Posterior cingulate gyrus (tissue), 11 donors: ENCODE data around the gene PIP5K1C.

ENCODE experiments used
- DNase-seq, 10 donors: peaks; one replicate each; pipeline versions ENCODE4 v3.0.0 to v3.0.0-alpha.2; 2020 to 2021; ENCODE audit warnings: mixed read lengths in 3 of 10
- intact Hi-C: fragments of 100-400 bp; cut with DNase I; formaldehyde crosslinking; loops from one replicate; pipeline ENCODE4 v1.15.1; 2023

PIP5K1C gene

DNA sequence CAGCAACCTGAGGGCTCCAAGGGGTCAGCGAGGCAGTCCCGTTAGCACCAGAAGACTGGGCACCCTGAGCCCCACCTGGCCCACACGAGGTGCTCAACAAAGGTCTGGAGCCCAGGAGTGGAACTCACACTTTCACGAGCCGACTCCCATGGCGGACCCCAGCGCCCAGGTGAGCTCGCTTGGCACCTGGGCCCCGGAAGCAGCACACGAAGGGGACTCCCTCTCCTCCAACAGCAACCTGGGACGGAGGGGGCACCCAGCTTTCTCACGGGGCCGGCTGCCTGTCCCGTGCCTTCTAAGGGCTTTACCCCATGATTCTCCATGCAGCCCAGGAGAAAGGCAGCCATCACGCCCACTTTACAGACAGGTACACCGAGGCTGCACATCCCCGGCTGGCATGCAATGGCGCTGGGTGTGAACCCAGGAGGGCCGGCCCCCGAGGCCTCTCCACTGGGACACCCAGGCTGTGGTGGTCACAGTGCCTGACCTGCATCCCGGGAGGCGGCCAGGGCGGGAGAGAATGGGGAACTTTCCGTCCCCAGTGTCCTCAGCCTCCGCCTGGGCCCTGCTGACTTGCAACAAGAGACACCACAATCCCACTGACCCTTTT is 5.0 kb downstream of the PIP5K1C start:
- intact Hi-C loops: no loop called here
- no peak for DNase-seq

DNA sequence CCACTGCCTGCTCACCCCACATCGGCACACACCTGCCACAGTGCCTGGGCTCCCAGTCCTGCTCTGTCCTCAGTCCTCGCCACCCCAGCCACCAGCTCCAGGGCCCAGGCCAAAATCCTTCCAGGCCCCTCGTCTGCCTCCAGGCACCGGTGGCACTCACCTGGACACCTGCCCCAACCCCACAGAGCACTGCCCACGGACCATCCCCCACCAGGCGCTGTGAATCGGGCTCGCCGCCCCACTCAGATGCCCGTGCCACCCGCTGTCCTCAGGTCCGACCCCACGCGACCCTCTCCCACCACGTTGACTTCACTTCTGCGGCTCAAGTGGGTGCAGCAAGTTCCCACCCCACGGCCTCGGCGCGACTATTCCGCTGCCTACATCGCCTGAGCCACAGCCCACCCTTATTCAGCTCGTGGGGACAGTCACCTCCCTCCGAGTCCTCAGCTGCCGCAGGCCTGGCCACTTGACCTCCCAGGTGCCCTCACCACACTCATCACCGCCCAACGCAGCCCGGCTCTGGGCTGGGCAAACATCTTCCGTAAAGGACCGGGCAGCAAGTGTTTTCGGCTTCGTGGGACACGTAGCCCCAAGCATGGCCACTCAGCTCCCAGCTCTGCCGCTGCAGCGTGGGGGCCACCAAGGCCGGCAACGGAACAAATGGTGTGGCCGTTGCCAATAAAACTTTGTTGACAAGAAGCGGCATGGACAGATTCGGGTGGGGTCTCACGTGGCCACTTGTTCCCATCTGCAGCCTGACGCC is 5.7 kb downstream of the PIP5K1C start:
- no peak for DNase-seq
- intact Hi-C loops: no loop called here

DNA sequence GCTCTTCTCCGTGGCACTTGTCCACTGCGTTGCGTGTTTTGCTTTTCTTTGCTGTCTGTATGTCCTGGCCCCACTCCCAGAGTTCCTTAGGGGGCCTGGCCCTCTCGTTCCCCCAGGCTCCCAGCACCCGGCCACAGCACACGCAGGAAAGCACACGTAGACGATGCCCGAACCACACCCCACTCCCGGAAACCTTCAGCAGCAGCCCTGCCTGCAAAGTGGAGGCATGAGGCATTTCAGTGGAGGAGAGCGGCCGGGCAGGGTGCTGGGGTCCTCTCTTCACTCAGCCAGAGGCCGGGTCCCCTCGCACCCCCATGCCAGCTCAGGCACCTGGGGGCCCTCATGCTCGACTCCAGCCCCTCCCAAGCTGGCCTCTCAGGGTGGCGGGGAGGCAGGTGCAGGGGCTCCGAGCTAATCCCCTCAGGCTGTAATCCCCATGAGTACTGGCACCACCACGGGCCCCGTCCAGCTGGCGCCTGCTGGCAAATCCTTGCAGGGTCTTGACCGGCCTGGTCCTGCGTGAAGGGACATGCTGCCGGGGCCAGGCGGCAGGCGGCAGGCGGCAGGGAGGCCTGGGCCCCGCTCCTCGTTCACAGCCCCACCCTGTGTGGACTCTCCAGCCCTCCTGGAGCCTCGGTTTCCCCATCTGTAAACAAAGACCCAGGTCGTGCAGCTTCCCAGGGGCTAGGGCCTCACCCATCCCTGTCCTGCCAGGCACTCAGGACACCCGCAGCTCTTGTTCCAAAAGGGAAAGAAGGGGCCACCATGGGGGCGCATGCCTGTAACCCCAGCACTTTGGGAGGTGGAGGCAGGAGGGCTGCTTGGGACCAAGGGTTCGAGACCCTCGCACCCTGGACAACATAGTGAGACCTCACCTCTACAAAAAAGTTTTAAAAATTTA is 7.0 kb downstream of the PIP5K1C start:
- intact Hi-C loops: no loop called here
- DNase-seq: no peak

DNA sequence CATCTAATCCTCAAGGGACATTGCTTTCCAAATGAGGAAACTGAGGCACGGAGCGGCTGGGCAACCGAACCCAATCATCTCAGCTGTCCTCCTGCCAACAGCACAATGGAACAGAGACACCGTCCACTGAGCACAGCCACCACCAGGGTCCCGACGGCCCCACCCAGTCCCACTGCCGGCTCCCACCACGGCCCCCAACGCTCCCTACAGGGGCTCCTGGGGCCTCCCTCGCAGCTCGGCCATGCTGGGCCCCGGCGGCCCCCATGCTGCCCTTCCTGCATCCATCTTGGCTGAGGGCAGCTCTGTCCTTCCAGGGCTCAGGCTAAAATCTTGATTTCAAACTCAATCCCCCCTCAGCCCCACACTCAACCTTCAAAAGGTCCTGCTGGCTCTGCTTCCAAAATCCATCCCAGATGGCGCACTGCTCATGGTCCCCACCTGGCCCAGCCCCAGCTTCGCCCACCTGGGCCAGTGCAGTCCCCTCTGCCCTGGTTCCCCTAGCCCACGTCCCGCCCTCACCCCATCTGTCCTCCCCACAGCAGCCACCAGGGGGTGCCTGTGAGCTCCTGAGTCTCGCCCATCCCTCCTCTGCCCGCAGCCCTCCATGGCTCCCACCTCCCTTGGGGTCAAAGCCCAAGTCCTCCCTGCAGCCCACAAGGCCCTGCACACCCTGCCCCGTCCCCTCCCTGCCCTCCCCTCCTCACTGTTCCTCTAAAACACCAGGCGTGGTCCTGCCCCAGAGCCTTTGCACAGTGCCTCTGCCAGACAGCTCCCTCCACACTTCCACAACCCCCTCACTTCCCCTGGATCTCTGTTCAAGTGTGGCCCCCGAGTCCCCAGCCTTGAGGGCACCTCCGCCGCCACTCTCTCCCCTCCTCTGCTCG is 7.9 kb downstream of the PIP5K1C start:
- intact Hi-C loops: no loop called here
- no peak for DNase-seq

DNA sequence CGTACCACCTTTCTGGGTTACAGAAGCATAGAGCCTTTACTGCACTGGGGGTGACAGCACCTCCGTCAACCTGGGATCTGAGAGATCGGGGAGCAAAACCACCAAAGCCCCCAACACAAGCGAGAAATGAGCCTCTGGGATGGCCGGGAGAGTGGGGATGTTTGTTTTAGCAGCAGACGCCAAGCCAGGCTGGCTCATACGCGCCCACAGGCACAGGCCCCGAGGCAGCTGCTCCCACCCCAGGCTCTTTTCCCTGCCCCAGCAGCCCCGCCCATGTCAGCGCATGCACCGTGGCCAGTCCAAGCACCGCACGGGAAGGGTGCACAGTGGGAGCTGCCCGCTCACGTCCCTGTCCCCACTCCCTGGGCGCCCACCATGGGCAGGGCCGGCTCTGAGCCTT is 8.5 kb downstream of the PIP5K1C start:
- intact Hi-C loops: no loop called here

DNA sequence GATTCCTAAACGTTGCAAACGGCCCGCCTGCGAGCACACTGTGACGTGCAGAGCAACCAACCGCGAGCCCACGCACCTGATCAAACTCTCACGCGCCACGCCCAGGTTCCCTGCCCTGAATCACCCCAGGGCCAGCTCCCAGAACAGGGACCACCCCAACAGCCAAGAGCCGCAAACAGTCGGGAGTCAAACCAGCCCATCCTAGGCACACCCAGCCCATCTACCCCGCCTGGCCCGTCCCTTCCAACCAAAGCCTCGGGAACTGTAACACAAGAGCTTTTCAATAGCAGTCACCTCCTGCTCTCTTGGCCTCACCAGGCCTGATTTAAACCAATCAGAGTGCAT is 8.9 kb downstream of the PIP5K1C start:
- intact Hi-C loops: no loop called here
- no peak for DNase-seq

More for the DNA sequence above, 8.5 kb downstream of the PIP5K1C start:
- DNase-seq: no peak

DNA sequence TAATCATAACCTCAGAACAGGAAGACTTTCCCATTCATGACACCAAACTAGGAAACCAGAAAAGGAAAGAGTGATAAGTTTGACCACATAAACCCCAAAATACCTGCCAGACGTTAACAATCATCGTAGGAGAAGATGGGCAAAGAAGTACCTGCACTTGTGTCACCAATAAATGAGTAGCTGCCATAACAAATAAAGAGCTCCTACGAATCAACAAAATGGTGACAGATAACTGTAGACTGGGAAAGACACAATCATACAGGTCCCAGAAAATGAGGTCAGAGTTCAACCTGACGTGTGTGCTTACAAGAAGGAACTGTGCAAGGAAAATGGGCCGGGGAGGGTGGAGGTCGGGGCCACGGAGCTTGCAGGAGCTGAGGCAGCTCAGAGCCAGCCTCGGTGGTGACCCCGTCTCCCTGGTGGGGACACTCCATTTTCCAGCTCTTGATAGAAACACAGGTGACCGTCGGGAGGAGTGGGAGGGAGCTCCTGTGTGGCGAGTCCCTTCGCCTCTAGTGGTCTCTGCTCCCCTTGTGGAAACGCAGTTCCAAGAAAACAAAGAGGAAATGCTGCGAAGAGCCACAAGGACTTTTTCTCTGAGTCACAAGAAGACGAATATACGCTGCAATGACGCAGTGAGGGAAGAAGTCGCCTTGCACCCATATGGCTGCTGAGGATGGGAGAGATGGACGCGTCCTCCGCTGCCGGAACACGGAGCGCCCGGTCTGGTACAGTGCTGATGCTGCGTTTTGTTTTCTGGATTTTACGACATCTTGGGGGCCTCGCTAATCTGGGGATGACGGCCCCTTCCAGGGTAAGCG is 9.5 kb downstream of the PIP5K1C start:
- intact Hi-C loops: no loop called here
- no peak for DNase-seq

DNA sequence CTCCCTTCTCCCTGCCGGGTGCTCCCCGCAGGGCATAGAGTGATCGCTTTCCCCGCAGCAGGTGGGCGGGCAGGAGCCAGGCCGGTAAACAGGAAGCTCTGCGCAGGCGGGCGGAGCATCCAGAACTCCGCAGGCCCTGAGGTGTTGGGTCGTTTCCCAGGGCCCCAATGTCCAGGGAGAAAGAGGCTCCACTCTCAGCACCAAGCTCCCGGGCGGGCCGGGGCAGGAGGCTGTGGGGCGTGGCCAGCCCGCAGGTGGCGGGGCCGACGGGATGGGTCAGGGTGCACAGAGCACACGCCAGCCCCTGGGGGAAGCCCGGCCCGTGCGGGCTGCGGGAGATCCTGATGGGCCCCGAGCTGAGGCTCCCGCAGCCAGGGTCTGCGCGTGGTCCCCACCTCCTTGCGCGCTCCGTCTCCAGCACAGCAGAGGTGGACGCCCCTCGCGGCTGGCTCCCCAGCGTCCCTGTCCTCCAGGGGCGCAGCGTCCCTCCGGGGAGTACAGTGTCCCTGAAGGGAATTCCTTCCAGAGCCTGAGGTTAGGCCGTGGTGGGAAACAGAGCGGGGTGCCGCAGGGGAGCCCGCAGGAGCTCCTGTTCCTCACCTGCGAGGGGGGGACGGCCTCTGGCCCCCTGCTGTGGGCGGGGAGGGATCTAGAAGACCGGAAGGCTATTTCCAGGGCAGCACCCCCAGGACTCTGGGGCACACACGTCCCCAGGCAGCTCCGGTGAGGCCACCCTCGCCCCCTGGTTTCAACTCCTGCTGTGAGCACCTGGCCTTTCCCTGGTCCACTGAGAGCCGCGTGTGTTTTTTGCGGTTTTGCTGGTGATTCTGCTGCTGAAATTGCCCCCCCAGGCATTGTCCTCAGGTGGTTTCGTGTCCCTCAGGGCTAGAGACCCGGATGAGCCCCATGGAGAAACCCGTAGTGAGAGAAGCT is 12.2 kb downstream of the PIP5K1C start:
- DNase-seq: peak in 1 of 10 donors; percentile 90
- intact Hi-C loops: no loop called here

DNA sequence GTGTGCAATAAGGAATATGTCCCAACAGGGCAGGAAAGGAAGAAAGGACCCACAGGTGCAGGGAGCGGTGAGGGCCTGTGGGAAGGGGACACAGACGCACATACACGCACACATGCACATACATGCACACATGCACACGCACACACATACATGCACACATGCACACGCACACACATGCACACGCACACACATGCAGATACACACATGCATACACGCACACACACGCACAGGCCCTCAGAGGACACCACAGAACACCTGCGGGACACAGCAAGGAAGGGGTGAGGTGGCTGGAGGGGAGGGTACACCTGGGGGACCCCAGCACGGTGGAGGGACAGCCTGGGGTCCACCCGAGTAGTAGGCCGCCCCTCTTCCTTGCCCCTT is 12.9 kb downstream of the PIP5K1C start:
- intact Hi-C loops: no loop called here
- DNase-seq: no peak

DNA sequence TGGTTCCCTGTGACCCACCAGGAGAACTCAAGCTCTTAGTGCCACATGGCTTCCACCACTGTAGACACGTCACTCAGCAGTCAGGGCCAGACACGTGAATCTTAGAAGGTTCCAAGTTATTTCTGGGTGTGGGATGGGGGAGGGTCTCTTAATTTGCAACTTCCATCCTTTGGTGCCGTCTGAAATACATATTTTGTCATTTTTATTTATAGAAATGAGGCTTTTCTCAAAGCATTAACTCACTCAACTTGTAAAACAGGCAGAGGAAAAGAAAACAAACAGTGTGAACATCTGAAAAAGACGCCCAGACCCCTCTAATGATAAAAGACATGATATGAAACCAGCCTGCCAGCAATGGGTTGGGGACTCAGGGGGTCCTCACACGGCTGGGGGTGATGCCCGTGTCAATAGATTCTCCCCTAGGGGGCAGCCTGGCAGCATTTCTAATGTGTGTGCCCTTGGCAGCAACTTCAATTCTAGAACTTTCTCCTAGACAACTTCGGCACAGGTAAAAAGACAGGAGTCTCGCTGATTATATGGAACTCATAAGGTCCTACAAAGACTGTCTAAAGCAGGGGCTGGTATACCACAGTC is 15.4 kb downstream of the PIP5K1C start:
- intact Hi-C loops: no loop called here
- no peak for DNase-seq

DNA sequence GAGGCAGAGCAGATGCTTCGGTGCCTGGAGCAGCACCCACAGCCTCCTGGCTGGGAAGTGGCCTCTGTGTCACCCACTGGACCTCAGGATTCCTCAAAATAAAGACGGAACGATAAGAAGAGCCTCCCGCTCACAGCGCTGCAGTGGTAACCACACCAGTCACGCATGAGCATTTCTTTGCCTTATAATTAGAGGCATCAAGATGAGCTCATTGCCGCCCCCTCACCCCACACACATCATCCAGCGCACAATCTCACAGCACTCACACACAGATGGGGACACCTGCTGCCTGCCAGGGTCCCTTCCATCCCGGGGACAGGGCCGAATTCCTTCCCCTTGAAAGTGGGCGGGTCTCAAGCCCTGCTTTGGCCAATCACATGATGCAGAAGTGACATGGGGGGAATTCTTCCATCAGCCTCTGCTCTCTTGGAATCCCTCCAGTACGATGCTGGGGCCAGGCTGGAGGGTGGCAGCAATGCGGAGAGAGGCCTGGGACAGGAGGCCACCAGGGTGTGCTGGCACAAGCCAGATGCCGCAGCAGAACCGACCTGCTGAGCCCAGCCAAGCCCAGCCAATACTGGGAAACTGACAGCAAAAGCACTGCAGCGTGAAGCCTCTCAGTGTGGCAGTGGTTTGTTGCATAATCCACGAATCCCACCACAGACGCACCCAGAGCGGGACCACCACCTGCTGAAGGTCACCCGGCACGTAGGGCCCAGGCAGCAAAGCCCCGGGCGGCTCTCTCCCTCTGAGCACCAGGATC is 16.0 kb downstream of the PIP5K1C start:
- DNase-seq: peak in 3 of 10 donors; percentile 50 to 90 (median 60)
- intact Hi-C loops: no loop called here

DNA sequence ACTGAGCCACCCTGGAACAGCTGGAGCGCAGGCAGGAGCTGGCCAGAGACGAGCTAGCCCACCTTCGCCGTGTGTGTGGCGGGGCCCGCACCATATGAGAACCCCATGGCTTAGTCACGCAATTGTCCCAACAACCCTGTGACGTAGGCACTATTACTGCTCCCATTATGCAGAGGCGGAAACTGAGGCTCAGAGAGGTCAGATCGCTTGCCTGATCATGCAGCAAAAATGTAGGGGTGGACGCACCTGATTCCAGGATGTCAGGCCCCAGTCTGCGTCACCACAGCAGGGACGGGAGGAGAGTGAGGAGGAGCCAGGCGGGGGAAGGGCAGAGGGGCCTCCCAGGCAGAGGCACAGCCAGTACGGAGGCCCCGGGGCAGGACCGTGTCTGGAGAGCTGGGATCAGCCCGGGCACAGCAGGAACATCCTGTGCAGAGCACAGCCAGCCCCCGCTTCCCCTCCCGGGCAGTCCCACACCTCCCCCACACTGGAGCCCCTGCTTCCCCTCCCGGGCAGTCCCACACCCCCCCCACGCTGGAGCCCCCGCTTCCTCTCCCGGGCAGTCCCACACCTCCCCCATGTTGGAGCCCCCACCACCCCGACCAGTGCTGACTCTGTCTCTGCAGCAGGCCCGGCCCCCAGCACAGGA is 16.7 kb downstream of the PIP5K1C start:
- DNase-seq: peak in 1 of 10 donors; percentile 87
- intact Hi-C loops: no loop called here

DNA sequence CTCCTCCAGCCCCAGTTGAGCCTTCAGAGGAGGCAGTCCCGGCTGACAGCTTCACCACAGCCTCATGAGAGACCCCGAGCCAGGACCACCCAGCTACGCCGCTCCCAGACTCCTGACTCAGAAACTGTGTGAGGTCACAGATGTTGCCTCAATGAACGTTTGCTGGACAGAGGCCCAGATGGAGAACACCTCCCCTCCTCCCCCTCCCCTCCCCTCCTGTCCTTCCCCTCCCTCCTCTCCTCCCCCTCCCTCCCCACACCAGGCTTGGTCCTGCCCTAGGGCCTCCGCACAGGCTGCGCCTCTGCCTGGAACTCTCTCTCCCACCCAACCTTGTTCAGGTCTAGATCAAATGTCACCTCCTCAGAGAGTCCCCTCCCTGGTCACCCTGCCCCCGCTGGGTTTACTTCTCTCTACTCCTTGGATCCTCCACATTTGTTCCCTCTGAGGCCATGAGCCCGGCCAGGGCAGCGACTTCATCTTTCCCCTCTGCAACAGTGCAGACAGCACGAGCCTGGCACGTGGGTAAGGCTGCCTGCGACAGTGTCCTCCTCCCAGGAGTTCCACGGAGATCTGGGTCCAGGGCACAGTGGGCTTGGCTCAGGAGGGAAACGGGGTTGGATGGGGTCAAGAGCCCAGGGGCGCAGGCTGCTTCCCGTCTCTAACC is 17.4 kb downstream of the PIP5K1C start:
- DNase-seq: no peak
- intact Hi-C loops: no loop called here

DNA sequence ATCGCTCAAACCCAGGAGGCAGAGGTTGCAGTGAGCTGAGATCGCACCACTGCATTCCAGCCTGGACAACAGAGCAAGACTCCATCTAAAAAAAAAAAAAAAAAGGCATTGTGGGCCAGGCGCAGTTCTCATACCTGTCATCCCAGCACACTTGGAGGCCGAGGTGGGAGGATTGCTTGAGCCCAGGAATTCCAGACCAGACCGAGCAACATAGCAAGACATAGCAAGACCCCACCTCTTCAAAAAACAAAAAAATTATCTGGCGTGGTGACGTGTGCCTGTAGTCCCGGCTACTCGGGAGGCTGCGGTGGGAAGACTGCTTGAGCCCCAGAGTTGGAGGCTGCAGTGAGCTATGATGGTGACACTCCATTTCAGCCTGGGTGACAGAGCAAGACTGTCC is 18.0 kb downstream of the PIP5K1C start:
- no peak for DNase-seq
- intact Hi-C loops: no loop called here

DNA sequence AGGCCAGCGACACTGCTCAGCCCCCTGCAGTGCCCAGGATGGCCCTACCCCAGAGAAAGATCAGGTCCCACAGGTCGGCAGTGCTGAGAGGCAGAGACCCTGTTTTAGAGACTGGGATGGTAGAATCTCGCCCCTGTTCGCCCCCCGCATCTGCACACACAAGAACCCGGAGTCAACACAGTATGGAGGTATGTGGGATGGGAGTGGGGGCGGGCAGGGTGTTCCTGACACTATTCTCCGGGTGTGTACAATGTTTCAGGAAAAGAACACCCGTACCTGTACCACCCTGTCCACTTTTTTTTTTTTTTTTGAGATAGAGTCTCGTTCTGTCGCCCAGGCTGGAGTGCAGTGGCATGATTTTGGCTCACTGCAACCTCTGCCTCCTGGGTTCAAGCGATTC is 19.3 kb downstream of the PIP5K1C start:
- intact Hi-C loops: no loop called here
- DNase-seq: no peak

DNA sequence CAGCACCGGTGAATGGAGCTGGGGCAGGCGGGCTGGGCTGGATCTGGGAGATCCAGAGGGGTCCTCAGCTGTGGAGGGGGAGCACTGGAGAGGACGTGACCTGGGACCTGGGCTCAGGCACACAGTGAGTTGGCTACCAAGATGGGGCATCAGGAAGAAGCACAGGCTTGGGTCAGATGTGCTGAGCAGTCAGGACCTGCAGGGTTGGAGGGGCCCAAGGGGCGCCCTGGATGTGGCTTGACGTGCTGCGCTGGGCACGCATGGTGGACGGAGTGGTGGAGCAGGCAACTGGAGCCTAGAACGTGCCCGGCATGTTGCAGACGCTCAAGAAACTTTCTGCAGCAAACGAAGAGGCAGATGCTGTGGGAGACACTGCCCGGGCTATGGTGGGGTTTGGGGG is 20.7 kb downstream of the PIP5K1C start:
- intact Hi-C loops: no loop called here
- no peak for DNase-seq
